ENCODE data around the gene STAT4.

DNA sequence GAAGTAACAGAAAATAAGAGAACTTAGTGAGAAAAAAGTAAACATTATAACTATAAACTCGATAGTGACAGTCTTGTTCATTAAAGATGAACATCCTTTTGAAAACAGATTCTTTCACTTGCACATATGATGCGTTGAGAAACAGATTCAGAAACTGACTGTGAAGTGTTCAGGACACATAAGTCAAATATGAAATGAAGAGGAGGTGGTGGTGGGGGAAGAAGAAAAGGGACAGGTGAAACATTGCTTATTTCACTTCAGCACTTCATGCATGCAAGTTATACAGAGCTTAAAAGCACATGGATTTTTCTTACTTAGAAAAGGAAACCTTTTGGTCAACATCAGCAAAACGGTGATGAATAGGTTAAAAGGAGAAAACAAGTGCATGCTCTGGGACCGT, 42.5 kb downstream of the STAT4 start:
- TF ChIP-seq POLR2A (IDR thresholded peaks at IDR 0.05) (no peak), EP300 (IDR thresholded peaks at IDR 0.05) (no peak), CTCF (IDR thresholded peaks at IDR 0.05) (no peak)
